Stimulated activated CD4-positive, alpha-beta T cell treated with anti-CD3 and anti-CD28 coated beads, Interleukin-15, amount 100 ng/mL, for 48 hours (primary cell): Measurements from ENCODE around the gene BMP10.
"Not testable (repeated sequence)": the region's sequence is repeated elsewhere in the genome, so short reads cannot be mapped to it uniquely, and the experiment has no call there.

Experiments used
- DNase-seq, 2 donors: peaks; one replicate each; pipeline ENCODE4 v3.0.0-alpha.2; 2020; ENCODE audit warnings: low read depth in 2 of 2

BMP10 gene

DNA sequence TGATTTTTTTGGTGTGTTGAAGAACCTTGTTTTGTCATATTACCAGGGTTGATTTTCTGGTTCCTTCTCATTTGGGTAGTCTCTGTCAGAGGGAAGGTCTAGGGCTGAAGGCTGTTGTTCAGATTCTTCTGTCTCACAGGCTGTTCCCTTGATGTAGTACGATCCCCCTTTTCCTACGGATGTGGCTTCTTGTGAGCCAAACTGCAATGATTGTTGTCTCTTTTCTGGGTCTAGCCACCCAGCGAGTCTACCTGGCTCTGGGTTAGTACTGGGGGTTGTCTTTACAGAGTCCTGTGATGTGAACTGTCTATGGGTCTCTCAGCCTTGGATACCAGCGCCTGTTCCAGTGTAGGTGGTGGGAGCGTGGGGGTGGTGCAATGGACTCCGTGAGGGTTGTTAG is 24.8 kb upstream of the BMP10 start:
- not testable (repeated sequence) for DNase-seq

DNA sequence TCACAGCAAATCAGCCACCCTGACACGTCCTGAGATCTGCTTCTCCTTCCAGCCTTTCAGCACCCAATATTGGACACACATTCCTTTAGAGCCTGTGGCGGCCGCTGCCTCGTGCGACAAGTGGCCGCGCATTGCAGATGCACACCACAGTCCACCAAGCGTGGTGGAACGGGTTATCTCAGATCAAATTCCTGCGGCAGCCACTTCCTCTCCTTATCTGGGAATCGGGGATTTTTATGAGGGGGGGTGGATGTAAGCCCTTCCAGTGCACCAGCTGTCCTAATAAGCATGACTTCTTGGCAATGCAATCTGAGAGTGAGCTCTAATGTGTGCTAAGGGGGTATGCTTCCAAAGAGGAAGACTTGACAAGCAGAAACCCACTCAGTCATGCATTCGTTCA is 18.3 kb upstream of the BMP10 start:
- no peak for DNase-seq

DNA sequence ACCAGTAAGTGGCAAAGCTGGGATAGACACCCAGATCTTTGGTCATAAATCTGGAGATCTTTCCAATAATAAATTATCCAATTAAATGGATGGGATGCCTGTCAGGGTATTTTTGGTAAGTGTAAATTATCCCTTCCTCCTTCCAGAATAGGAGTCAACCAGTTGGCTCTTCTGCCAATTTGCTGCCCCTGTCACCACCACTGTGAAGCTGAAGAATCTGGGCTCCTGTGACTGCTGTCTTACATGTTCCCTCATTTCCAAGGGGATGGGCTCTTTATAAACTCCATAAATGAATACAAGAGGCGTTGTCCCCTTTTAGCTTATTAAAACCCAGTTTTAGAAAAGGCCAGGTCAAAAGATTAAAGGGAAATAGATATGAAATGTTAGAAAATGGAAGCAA is 17.8 kb upstream of the BMP10 start:
- no peak for DNase-seq

DNA sequence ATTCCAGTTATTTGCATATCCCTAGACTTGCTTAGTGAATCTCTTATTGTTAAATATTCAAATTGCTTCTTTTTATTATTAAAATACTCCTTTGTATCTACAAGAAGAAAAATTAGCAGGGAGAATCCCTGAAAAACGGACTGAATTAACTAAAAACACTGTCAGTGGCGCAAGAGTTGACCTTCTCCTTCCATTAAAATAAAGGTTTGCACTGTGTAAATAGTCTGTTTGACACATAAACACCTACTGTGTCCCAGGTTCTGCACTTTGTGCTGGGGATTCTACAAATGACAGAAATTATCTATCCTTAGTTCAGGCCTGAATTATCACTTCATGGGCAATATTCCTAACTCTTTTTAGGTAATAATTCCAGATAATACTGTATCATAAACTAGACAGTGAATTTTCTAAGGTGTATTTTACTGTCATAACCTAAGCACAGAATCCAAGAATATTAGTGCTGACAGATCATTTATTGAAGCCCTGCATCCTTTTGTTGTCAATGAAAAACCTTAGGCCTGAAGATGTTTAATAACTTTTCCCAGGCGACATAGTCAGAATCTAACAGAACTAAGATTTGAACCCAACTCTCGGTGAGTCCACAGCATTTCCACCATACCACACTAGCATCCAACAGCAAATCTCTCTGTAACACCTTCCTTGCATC is 17.0 kb upstream of the BMP10 start:
- DNase-seq, result no peak

DNA sequence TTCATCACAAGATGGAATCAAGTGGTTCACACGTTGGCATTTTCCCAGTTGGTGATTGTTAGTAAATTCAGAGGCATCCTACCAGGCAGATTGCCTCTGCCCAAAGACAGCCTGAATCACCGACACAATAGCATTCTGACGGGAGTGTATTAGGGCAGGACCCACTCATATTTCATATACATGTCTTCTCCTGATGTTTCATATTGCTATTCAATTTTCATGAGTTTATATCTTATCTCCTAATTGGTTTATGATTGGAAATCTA is 14.5 kb upstream of the BMP10 start:
- DNase-seq, result no peak

DNA sequence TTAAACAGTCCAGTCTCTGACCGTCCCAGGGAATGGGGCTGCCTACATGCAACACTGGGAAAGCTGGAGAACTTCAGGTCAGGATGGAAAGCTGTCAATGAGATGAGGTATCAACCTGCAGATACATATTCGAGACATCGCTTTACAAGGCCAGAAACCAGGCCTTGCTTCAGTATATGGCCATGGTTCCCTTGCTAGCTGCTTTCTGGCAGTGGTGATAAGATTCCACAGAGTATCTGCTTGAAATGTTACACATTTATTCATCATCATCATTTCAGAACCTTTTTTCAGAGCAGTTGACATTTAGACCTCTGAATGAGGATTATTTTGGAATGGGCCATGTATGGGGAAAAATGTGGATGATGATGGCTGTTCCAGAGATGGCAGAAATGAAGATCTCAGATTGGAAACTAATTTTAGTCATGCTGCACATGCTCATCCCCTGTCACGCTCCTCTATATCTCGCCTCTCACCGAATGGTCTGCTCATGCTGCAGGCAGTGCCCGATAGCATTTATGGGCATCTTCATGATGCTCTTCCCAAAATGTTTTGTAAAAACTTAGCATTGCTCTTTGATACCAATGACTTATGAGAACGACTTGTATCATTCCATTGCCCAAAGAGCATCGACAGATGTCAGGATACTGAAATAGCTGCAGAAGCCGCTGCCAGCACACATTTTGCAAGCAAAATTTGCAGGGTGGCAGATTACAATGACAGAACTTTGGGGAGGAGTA is 14.0 kb upstream of the BMP10 start:
- no peak for DNase-seq

DNA sequence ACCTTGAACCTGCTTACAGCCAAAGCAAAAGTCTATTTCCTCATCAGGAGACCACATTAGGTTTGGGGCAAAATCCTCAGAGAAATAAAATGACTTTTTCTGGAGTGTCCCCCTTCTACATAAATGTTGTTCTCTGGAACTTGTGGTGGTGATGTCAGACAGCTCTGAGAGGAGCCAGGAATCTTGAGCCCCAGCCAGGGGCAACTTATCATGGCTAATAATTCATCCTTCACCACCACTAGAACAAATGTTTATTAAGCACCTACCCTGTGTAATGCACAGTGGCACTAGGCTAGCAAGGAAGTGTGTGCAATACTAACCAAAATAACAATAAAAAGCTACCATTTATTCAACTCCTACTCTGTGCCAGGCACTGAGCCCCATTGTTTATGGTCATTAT is 9.0 kb upstream of the BMP10 start:
- no peak for DNase-seq

DNA sequence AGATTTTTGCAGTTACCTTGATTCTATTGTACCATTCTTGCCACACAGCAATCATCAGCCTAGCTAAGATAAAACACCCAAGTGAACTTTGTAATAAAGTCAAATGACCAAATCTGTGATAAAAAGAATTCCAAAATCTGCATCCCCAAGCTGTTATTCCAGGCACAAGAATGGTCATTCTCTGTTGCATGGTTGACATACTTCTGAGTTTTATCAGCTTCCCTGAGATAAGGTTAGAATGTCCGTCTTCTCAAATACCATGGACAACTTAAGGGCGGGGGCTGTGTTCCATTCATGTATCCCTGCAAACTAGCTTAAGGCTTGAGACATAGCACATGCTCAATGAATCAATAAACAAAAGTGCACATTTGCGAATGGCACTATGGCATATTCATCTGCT is 8.1 kb upstream of the BMP10 start:
- DNase-seq, result no peak

DNA sequence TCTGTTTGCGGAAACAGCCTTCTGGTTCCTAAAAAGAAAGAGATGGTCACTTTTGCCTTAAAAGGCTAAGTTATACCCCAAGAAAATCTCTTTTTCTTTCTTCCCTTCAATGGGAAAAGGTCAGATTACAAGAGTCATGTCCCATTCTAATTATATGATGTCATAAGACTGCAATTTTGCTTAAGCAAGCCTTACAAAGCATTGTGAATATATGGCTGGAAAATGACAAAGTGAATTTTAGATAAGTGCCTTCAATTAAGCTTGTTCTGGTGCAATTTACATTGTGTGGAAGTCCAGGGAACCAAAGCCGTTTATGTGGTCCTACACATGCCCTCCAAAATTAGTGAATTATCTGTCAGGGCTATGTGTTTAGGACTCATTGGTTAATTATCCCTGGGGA is 7.6 kb upstream of the BMP10 start:
- DNase-seq, result no peak

DNA sequence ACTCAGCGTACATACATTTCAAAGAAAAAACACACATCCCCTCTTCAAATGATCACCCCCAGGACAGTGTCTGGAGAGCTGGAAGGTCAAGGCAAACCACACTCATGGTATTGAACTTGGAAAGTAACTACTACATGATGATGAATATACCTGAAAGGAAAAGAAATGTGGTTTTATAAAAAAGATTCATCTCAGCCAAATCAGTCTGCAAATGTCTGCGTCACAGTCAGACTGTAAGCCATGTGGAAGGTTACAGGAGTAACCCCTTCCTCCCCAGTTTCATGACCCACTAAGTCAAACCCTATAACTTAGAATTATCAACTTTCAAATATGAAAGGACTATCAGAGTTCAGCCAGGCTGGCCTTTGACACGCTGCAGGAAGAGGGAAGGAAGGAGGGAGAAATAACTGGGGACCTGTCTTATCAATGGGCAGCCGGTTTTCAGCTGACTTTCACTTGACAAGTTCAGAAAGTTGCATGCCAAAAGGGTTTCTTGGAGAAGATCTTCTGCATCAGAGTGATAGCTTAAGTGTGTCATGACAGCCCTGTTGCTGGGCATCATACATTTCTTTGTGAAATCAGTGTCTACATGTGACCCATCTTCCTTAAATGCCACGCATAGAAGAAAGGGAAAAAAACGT is 7.0 kb upstream of the BMP10 start:
- no peak for DNase-seq

DNA sequence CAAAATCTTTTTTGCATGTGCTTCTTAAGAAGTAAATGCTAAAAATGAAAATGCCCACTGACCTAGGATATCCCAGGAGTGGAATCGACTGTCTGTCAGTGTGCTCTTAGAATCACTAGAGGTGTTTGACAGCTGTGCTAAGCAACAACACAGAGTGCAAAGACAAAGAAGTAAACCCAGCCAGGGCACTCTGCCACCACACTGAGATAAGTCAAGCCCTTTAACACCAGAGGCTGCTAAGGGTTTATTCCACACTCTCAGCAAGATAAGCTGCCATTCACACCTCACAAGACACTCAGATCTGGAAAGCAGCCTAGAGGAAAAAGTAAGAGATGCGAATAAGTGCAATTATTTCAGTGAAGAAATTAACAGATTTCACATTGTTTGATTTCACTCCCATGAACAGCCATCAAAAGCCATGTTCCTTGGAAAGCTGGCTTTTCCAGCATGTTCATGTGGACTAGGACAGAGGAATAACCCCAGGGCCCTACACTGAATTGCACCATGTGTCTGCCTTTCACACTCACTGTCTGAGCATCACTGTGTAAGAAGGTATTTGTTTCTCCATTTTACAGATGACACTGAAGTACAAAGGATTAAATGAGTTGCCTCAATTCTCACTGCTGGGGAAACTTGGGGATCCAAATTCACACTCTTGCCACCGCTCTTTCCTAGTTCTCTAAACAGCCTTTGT is 6.0 kb upstream of the BMP10 start:
- DNase-seq, result no peak

DNA sequence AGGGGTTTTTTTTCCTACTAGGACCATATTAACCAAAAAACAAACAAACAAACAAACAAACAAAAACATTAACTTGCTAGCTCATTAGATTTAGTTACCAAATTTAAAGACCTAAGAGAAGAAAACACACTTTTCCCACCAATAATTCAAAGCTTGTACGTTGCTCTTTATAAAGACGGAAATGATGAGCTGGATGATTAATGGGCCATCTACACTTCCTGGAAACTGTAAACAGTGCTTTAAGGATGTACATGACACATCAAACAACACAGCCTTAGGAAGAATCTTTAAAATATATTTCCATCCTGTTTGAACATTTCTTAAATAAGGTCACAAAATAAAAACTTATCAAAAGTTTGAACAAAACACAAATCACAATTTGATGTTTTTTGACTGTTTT is 982 bp downstream of the BMP10 start:
- DNase-seq, result no peak

DNA sequence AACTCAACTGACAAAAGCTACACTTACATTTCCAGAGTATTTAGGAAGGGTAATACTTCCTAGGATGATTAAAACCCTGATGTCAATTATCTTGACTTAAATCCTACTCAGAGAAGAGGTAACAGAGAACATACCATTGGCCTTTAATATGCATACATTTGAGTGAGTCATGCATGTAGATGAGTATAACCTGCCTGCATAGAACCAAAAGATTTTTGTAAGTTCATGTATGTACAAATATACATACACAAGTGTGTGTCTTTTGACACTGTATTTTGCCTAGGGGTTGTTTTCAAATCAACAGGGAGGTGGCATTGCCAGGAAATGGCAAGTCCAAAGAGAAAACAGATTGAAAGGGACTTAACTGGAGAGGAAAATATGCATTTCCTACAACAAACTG is 6.1 kb downstream of the BMP10 start:
- DNase-seq, result no peak

DNA sequence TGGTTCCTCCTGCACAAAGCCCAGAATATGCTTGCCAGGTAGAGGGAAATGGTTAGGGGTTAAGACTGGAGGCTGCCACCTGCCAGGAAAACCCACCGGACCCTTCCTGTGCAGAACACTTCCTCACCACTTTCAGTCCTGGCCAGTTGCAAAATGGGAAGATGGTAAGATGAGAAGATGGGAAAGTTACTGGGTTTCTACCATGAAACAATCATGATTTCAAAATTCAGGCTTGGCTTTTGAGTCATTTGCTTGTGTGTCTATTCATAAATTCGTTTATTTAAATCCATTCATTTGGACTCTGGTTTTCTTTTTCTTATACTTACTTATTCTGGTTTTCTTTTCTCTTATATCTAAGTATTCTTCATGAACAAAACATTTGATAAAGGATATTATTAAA is 7.2 kb downstream of the BMP10 start:
- no peak for DNase-seq

DNA sequence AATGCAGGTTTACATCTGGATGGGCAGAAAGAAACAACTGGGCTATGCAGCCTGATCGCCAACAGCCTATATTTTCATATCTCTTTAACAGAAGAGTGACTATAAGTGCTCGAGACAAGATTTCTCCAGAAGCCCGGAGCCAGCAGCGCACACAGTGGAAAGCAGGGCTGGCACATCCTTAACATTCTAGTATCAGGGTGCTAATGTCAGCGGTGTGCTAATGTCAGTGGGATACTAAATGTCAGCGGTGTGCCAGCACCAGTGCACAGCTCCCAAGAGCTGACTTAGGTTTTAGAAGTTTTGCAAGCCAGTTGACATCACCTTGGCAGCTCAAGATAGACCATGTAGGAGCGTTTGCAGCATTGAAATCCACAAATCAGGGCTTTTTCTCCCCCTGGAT is 8.3 kb downstream of the BMP10 start:
- DNase-seq, result no peak

DNA sequence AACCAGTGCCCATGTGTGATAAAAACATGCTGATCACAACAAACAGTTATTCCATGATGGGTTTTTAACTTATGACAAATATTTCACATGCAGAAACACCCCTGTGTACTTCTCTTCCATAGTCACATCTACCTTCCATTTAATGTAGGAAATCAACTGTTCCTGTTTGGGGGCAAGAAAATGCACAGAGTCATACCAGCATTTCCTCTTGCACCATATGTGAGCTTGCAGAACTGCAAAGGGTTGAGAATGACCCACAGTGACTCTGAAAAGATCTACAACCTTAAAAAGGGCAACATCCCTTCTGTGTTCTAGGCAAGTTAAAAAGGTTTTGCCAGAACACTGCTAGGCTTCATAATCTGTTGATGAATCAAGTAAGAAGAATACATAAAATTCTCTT is 9.9 kb downstream of the BMP10 start:
- no peak for DNase-seq

DNA sequence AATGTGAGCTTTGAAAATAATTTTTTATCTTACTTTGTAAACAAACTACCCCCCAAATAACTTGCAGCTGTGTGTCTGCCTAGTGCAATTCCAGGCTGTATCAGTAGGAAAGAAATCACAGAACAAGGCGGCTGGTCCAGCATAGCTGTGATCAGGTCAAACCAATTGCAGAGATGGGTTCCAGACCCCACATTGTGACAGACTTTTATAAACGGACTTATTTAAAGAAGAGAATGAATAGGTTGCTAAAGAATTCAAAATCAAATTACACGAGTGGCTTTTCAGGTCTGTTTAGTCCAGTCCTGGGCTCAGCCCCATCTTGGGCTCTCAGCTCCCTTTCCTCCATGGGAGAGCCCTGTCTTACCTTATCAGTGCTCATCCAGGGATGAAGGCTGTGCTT is 11.1 kb downstream of the BMP10 start:
- DNase-seq, result no peak

DNA sequence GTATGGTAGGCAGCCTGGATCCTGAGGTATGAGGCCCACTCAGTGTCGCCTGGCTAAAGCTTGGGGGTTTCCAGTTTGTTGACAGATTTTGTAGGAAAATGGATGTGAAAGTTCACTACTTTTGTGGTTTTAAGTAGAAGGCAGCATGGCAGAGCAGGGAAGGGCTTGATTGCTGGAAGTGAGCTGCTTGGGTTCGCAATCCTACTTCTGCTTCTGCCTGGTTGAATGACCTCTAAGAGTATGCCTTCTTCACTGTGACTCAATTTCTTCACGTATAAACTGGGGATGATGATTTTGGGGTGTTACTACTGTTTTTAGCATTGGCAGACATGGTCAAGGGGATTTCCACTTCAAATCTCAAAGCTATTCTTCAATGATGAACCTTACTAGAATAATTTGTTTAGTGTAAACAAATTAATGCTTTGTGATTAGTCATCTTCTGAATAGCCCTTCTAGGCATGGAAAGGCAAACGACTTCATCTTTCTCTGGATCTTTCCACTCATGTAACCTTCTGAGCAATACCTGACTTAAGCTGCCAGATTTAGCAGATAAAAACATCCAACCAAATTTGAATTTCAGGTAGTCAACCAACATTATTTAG is 13.2 kb downstream of the BMP10 start:
- DNase-seq, result no peak

DNA sequence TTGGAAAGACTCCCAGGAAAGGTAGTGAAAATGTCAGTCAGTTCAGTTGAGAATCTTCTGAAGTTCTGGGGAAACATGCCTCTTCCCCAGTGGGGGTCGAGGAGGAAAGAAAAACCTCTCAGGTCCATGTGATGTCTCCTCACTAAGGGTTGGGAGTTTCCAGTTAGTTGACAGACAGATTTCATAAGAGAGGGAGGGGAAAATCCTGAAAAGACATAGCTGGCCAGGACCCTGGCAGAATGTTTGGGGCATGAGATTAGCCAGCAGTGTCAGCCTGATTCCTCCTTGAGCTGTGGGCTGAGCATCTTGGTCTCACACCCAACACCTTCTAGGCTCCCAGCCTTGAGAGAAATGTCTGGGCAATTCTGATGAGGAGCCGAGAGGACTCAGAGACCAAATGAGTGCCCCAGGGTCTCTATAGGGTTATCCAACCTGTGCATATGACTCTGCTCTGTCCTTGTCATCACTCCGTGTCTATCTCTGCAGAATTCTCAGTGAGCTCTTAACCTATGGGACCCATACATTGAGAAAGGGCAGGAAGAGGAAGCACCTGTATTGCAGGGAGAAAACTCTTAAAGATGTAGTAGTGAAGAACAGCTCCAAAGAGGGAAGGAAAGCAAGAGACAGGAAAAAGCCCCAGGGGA is 13.9 kb downstream of the BMP10 start:
- DNase-seq, result no peak

DNA sequence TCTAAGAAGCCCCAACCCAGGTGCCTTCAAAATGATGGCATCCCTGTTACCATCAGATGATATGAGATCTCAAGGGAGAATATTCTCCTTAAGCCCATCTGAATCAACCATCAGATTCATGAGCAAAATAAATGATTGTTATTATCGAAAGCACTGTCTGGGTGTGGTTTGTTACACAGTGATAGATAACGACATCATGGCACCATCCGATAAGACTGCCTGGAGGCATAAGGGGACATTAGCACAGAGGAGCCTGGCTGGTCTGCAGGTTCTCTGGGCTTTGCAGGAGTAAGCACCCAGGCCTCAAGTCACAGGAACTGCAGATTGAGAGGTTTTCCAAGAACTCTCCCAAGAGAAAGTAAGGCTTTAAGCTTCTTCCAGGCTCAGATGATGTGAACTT is 15.6 kb downstream of the BMP10 start:
- no peak for DNase-seq

DNA sequence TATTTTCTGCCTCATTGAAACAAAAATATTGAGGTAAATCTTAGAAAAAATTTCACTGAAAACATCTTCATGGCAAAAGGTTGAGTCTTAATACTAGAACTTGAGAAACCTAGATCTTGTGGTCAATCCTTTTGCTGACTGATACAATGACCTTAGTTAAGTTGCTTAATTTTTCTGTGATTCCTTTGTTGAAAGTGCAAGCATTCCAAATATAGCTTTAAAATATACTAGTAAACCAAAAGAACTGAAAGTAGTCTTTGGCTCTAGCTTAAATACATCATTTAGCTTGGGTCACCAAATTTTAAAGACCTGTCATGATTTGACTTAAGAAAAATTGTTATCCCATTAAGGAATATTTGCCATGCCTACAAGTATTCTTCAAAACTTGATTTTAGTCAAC is 16.7 kb downstream of the BMP10 start:
- DNase-seq, result no peak

DNA sequence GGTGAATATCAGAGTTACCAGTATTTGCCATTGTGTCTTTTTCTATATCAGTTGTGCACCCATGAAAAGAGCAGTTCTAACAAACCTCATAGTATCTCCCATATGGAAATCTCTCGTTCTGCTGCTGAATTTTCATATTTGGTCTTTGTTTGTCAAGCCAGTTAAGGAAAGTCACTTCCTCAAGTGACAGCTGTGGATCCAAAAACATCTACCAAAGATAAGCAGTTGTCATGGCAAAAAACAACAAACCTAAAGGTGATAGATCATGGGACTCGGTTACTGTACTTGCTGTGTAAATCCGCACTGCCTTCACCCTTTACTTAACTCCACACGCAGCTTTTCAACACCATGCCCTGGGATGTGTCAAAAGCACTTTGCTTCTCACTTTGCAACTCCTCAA is 17.3 kb downstream of the BMP10 start:
- no peak for DNase-seq
